ENCODE results near the gene PAK1. TPM values are rescaled to one million over a fixed set of nuclear protein-coding genes. Genes with fewer than 3 reads are reported as not detected.

PAK1 gene
- total RNA-seq, 4 donors from 2014 or later, result 27.8 to 44.3 (median 36.2) TPM

GRCh38 chr11:77375107-77375506, 98.8 kb downstream of the PAK1 start:
- Histone ChIP-seq H3K4me1 (no peaks in the 10 kb centered on the region), H3K9me3 (no peaks in the 10 kb centered on the region), H3K27me3 (no peaks in the 10 kb centered on the region), H3K27ac (replicated peaks in 1 of 4) (no peak overlapping the region), H3K36me3 (peaks cover 0 to 51% (median 21%) of the 10 kb centered on the region in 4 donors), H3K4me3 (no peak overlapping the region)
- intact Hi-C loops (cut with DNase I), result no loop called here
- no peak for DNase-seq (ENCODE audit: extremely low spot score)
- TF ChIP-seq POLR2AphosphoS5 (IDR thresholded peaks at IDR 0.05), result no peak
- no peak for TF ChIP-seq EP300 (IDR thresholded peaks at IDR 0.05)
- TF ChIP-seq POLR2A (IDR thresholded peaks at IDR 0.05; ENCODE audit: low read depth), result no peak
- no peak for TF ChIP-seq CTCF (IDR thresholded peaks at IDR 0.05)
- 98% methylated on average over 2 of the region's 2 CpGs for WGBS

- 95% methylated on average over 3 of the region's 3 CpGs for WGBS
- H3K36me3 ChIP-seq, result peaks cover 0 to 46% (median 18%) of the 10 kb centered on the region in 4 donors
Observed at GRCh38 chr11:77374611-77375031, 99.3 kb downstream of the PAK1 start.

GRCh38 chr11:77374108-77374507, 99.8 kb downstream of the PAK1 start:
- Histone ChIP-seq H3K4me3 (no peak overlapping the region), H3K4me1 (no peaks in the 10 kb centered on the region), H3K27ac (replicated peaks in 1 of 4) (no peak overlapping the region), H3K9me3 (no peaks in the 10 kb centered on the region), H3K27me3 (no peaks in the 10 kb centered on the region), H3K36me3 (peaks cover 0 to 41% (median 14%) of the 10 kb centered on the region in 4 donors)
- no peak for DNase-seq (ENCODE audit: extremely low spot score)
- 95% methylated on average over 1 of the region's 1 CpG for WGBS
- TF ChIP-seq POLR2A (IDR thresholded peaks at IDR 0.05; ENCODE audit: low read depth) (no peak), POLR2AphosphoS5 (IDR thresholded peaks at IDR 0.05) (no peak), EP300 (IDR thresholded peaks at IDR 0.05) (no peak), CTCF (IDR thresholded peaks at IDR 0.05) (no peak)
- intact Hi-C loops (cut with DNase I), result no loop called here

More at GRCh38 chr11:77374611-77375031, 99.3 kb downstream of the PAK1 start:
- Histone ChIP-seq H3K4me1 (no peaks in the 10 kb centered on the region), H3K27ac (replicated peaks in 1 of 4) (no peak overlapping the region), H3K27me3 (no peaks in the 10 kb centered on the region), H3K9me3 (no peaks in the 10 kb centered on the region), H3K4me3 (no peak overlapping the region)
- no peak for DNase-seq (ENCODE audit: extremely low spot score)
- intact Hi-C loops (cut with DNase I), result no loop called here
- TF ChIP-seq POLR2AphosphoS5 (IDR thresholded peaks at IDR 0.05) (no peak), CTCF (IDR thresholded peaks at IDR 0.05) (no peak), POLR2A (IDR thresholded peaks at IDR 0.05; ENCODE audit: low read depth) (no peak), EP300 (IDR thresholded peaks at IDR 0.05) (no peak)

GRCh38 chr11:77372726-77373125, 101.2 kb downstream of the PAK1 start:
- no peak for TF ChIP-seq POLR2AphosphoS5 (IDR thresholded peaks at IDR 0.05)
- TF ChIP-seq EP300 (IDR thresholded peaks at IDR 0.05), result no peak
- no peak for TF ChIP-seq POLR2A (IDR thresholded peaks at IDR 0.05; ENCODE audit: low read depth)
- no peak for TF ChIP-seq CTCF (IDR thresholded peaks at IDR 0.05)
- intact Hi-C loops (cut with DNase I), result no loop called here
- no peak for DNase-seq (ENCODE audit: extremely low spot score)
- no peaks in the 10 kb centered on the region for H3K27me3 ChIP-seq
- H3K4me1 ChIP-seq, result no peaks in the 10 kb centered on the region
- H3K9me3 ChIP-seq, result no peaks in the 10 kb centered on the region
- WGBS, result 96% methylated on average over 2 of the region's 2 CpGs
- no peak overlapping the region for H3K27ac ChIP-seq (replicated peaks in 1 of 4)
- H3K4me3 ChIP-seq, result no peak overlapping the region
- peaks cover 0 to 27% (median 7%) of the 10 kb centered on the region in 4 donors for H3K36me3 ChIP-seq

GRCh38 chr11:77371646-77372045, 102.2 kb downstream of the PAK1 start:
- no peaks in the 10 kb centered on the region for H3K4me1 ChIP-seq

More at GRCh38 chr11:77371646-77372045, 102.2 kb downstream of the PAK1 start:
- Histone ChIP-seq H3K4me3 (no peak overlapping the region), H3K36me3 (peaks cover 0 to 18% (median 6%) of the 10 kb centered on the region in 4 donors), H3K27ac (replicated peaks in 1 of 4) (no peak overlapping the region), H3K9me3 (no peaks in the 10 kb centered on the region), H3K27me3 (no peaks in the 10 kb centered on the region)
- TF ChIP-seq CTCF (IDR thresholded peaks at IDR 0.05) (no peak), EP300 (IDR thresholded peaks at IDR 0.05) (no peak), POLR2A (IDR thresholded peaks at IDR 0.05; ENCODE audit: low read depth) (no peak), POLR2AphosphoS5 (IDR thresholded peaks at IDR 0.05) (no peak)
- intact Hi-C loops (cut with DNase I), result no loop called here
- DNase-seq (ENCODE audit: extremely low spot score), result no peak

All from esophagus muscularis mucosa (tissue), 4 donors.